K562 (cell line): ENCODE data around the gene RCC2. TPM values are rescaled to one million over a fixed set of nuclear protein-coding genes. Genes with fewer than 3 reads are reported as not detected.

ENCODE experiments used
- ATAC-seq: fragments of 200-7000 bp; cut with Tn5 transposase; 3 replicates; pipeline ENCODE4 v1.9.1; 2020; ENCODE audit warnings: moderate library complexity
- BruUV-seq: library from RNA; stranded (reverse); fragments of 400-500 nt; replicated peaks from 2 replicates; lab custom pipeline; 2021; lab: Mats Ljungman, UMichigan
- CTCF ChIA-PET: fragments of 300-600 bp; formaldehyde crosslinking; extraction: SDS; loops from one replicate; lab custom pipeline; 2021; ENCODE audit warnings: low intra/inter-chr PET ratio; lab: Yijun Ruan, JAX
- POLR2A ChIA-PET: fragments of 300-600, 350-650 bp; sonication (Branson Sonifier 250); formaldehyde crosslinking; extraction: SDS; loops from one replicate; lab custom pipeline; 2021; ENCODE audit warnings: antibody characterized with exemption, inconsistent platforms; lab: Yijun Ruan, JAX
- DNase-seq, 4 experiments: peaks; one replicate each; pipeline versions ENCODE4 v3.0.0 to v3.0.0-alpha.2; 2011 to 2018; ENCODE audit warnings: low spot score in 3 of 4, mixed read lengths in 3 of 4; ENCODE audit errors: extremely low read depth in 1 of 4
- FAIRE-seq: peaks from 2 replicates; lab custom pipeline; 2011; peaks lifted over from hg19 to GRCh38; lab: Jason Lieb, UNC
- H2AFZ ChIP-seq: 2 replicates; pipeline ENCODE4 v1.6.0; 2011; ENCODE audit warnings: low read depth, low read length, control low read depth, inconsistent platforms
- H3K27ac ChIP-seq: fragments of 200-600 bp; 3 replicates; pipeline ENCODE4 v1.8.0; 2011; ENCODE audit warnings: low read depth, mild to moderate bottlenecking, control low read depth, inconsistent platforms, low read length, moderate library complexity, mixed read lengths; ENCODE audit errors: extremely low read depth
- H3K27me3 ChIP-seq, 2 experiments: fragments of 300-600 bp in 1 of 2; 2 replicates in 1 of 2; 3 replicates in 1 of 2; pipeline versions ENCODE4 v1.6.0 to v1.8.0; 2011; ENCODE audit warnings: inconsistent platforms in 2 of 2, low read length in 2 of 2, mild to moderate bottlenecking in 1 of 2, mixed read lengths in 1 of 2, moderate library complexity in 1 of 2; ENCODE audit not compliant: control insufficient read depth in 2 of 2, insufficient read depth in 2 of 2
- H3K36me3 ChIP-seq: fragments of 300-600 bp; 3 replicates; pipeline ENCODE4 v1.8.0; 2011; ENCODE audit warnings: mild to moderate bottlenecking, low read length, inconsistent platforms; ENCODE audit not compliant: control insufficient read depth, insufficient read depth
- H3K4me1 ChIP-seq, 2 experiments: fragments of 200-600 bp in 1 of 2; replicated peaks in 1 of 2; 2 replicates in 1 of 2; 3 replicates in 1 of 2; pipeline versions ENCODE4 v1.5.1 to v1.8.0; 2011; ENCODE audit warnings: inconsistent platforms in 2 of 2, low read length in 2 of 2, mild to moderate bottlenecking in 1 of 2, mixed read lengths in 1 of 2, moderate library complexity in 1 of 2; ENCODE audit not compliant: control insufficient read depth in 2 of 2, insufficient read depth in 2 of 2
- H3K4me2 ChIP-seq: 2 replicates; pipeline ENCODE4 v1.6.1; 2011; ENCODE audit warnings: low read length, control low read depth, inconsistent platforms, mixed read lengths; ENCODE audit not compliant: insufficient read depth
- H3K4me3 ChIP-seq: fragments of 200-600 bp; sonication (generic), shearing (Covaris generic); 2 replicates; pipeline ENCODE4 v1.5.1; 2016; ENCODE audit warnings: control low read depth, inconsistent platforms
- H3K79me2 ChIP-seq: fragments of 200-600 bp; 3 replicates; pipeline ENCODE4 v1.8.0; 2011; ENCODE audit warnings: low read length, inconsistent platforms; ENCODE audit not compliant: control insufficient read depth, insufficient read depth
- H3K9ac ChIP-seq, 2 experiments: 2 replicates each; pipeline versions ENCODE4 v1.6.0 to v1.6.1; 2011; ENCODE audit warnings: low read depth in 2 of 2, low read length in 2 of 2, control low read depth in 1 of 2, inconsistent platforms in 1 of 2, mild to moderate bottlenecking in 1 of 2, mixed read lengths in 1 of 2; ENCODE audit not compliant: insufficient read depth in 1 of 2
- H3K9me1 ChIP-seq: one replicate; pipeline ENCODE4 v1.6.0; 2011; ENCODE audit warnings: inconsistent platforms, mild to moderate bottlenecking, low read length, moderate library complexity; ENCODE audit not compliant: control insufficient read depth, insufficient read depth
- H3K9me3 ChIP-seq: replicated peaks from 2 replicates; pipeline ENCODE4 v1.5.1; 2011; ENCODE audit warnings: low read depth, low read length, inconsistent platforms; ENCODE audit not compliant: control insufficient read depth, insufficient read depth
- H4K20me1 ChIP-seq: replicated peaks from 2 replicates; pipeline ENCODE4 v1.6.1; 2011; ENCODE audit warnings: low read length, inconsistent platforms, mixed read lengths; ENCODE audit not compliant: control insufficient read depth, insufficient read depth
- BMI1 ChIP-seq: fragments of 150-350 bp; IDR thresholded peaks from 2 replicates; pipeline ENCODE4 v1.6.1; 2014; ENCODE audit warnings: low read length
- DPF2 ChIP-seq: fragments of 450-650 bp; IDR thresholded peaks from 2 replicates; pipeline ENCODE4 v1.6.1; 2016
- FOXP1 ChIP-seq: sonication (generic); formaldehyde crosslinking; IDR thresholded peaks from 2 replicates; pipeline ENCODE4 v1.8.0; 2022; ENCODE audit warnings: mild to moderate bottlenecking, missing genetic modification reagents
- HMBOX1 ChIP-seq: sonication (generic); IDR thresholded peaks from 2 replicates; pipeline ENCODE4 v1.6.1; 2016
- IFI16 ChIP-seq: fragments of 250-450 bp; sonication (Bioruptor Pico); IDR thresholded peaks from 2 replicates; pipeline ENCODE4 v2.1.2; 2022; ENCODE audit warnings: mild to moderate bottlenecking, inconsistent platforms
- MCM7 ChIP-seq, 2 experiments: fragments of 450-650 bp; IDR thresholded peaks; 2 replicates each; pipeline ENCODE4 v1.6.1; 2016 to 2018
- PTRF ChIP-seq: fragments of 450-650 bp; IDR thresholded peaks from 2 replicates; pipeline ENCODE4 v1.6.1; 2016; ENCODE audit warnings: mild to moderate bottlenecking, missing genetic modification characterization, missing compliant biosample characterization
- TEAD1 ChIP-seq, 2 experiments: fragments of 450-650 bp in 1 of 2; sonication (generic) in 1 of 2; formaldehyde crosslinking; IDR thresholded peaks; 2 replicates each; pipeline versions ENCODE4 v1.4.0 to v1.8.0; 2020 to 2022; ENCODE audit warnings: mild to moderate bottlenecking in 2 of 2, missing genetic modification reagents in 1 of 2
- ZNF175 ChIP-seq: fragments of 200-800 bp; sonication (Bioruptor generic); IDR thresholded peaks from 2 replicates; pipeline ENCODE4 v1.6.1; 2016; ENCODE audit warnings: low read depth, mild to moderate bottlenecking, missing genetic modification characterization, missing compliant biosample characterization
- ZNF695 ChIP-seq: fragments of 450-650 bp; formaldehyde crosslinking; IDR thresholded peaks from 2 replicates; pipeline ENCODE4 v1.4.0; 2020; ENCODE audit warnings: mild to moderate bottlenecking, moderate library complexity
- ZNF740 ChIP-seq, 3 experiments: fragments of 200-800 bp in 1 of 3; sonication (Bioruptor generic) in 1 of 3; sonication (generic) in 1 of 3; formaldehyde crosslinking in 1 of 3; IDR thresholded peaks; 2 replicates each; pipeline versions ENCODE4 v1.6.1 to v1.8.0; 2016 to 2022; ENCODE audit warnings: mild to moderate bottlenecking in 2 of 3, missing compliant biosample characterization in 2 of 3, missing genetic modification characterization in 2 of 3, missing genetic modification reagents in 1 of 3
- WGBS: fragments of 100-300 bp; shearing (Covaris generic); methylation state at CpG from one replicate; pipeline ENCODE4 v1.1.6; 2016; ENCODE audit warnings: low coverage, mixed read lengths; ENCODE audit not compliant: insufficient coverage; ENCODE audit errors: missing lambda C conversion rate; 5-methylcytosine and 5-hydroxymethylcytosine counted together
- in situ Hi-C: fragments of 300-500 bp; cut with MboI; formaldehyde crosslinking; loops from 4 replicates; pipeline ENCODE4 v1.15.0; 2018; ENCODE audit warnings: inconsistent platforms, mixed read lengths
- intact Hi-C: fragments of 100-400 bp; cut with micrococcal nuclease; formaldehyde crosslinking; loops from 2 replicates; pipeline ENCODE4 v1.14.2; 2022
- polyA plus RNA-seq, 8 experiments: library from polyadenylated mRNA; depleted of rRNA in 4 of 8; stranded (reverse) in 5 of 8; unstranded in 3 of 8; fragments of >200 nt; fragmentation: Nextera tagmentation in 2 of 8; fragmentation: Illumina TruSeq in 1 of 8; extraction: Ambion mirVana in 2 of 8; extraction: Trizol in 1 of 8; gene quantifications; 2 replicates each; pipeline versions ENCODE4 v1.2.1 to v1.2.3, GENCODE V29; 2011 to 2014; ENCODE audit warnings: inconsistent platforms in 1 of 8, missing spikeins in 1 of 8
- total RNA-seq, 7 experiments: library from RNA; depleted of rRNA in 6 of 7; stranded (reverse); fragments of >200 nt in 6 of 7; fragmentation: Illumina TruSeq in 2 of 7; extraction: Trizol in 2 of 7; gene quantifications; 2 replicates each; pipeline versions ENCODE4 v1.2.1 to v1.2.3, GENCODE V29; 2011 to 2021; ENCODE audit warnings: low replicate concordance in 1 of 7
- TF ChIP-seq, protein P1 (sequence below): sonication (generic); formaldehyde crosslinking; IDR thresholded peaks from 2 replicates; pipeline ENCODE4 v1.9.0; 2022; ENCODE audit warnings: mild to moderate bottlenecking, missing genetic modification reagents
- TF ChIP-seq, protein P2 (sequence below): fragments of 450-650 bp; IDR thresholded peaks from 2 replicates; pipeline ENCODE4 v1.6.1; 2016; ENCODE audit warnings: mild to moderate bottlenecking

RCC2 gene
- total and polyA plus RNA-seq, 9 of the 15 experiments (the other 6 are each of a cell fraction or from before 2014, with no cell fraction given) = 31.8 to 292 (median 116) TPM

DNA sequence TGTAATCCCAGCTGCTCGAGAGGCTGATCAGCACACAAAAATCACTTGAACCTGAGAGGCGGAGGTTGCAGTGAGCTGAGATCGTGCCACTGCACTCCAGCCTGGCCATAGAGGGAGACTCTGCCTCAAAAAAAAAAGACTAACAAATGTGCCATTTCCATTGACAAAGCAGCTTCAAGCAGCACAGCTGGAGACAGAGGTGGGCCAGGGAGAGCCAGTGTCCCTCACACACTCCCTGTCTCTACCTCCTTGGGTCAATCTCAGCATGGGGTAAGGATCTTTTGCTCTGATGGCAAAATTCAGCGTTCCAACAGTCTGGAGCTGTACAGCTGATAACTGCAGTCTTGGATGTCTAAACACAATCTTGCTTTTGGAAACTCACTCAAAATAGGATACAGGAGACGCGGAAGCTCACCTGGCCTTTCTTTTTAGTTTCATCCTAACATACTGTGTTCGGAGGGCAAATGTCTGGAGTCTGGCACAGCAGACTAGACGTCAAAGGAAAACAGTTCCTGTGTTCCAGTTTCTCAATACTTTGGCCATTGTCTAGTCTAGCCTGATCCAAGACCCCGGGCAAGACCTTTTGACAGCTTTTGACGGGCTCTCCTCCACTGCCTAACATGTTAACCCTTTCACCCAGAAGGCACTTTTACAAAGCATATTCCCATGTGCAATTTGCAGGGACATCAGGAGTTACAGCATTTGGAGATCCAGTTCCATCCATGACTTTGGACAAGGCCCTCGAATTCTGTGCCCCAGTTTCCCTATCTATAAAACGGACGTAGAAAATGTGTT is 2.9 kb downstream of the RCC2 start:
- H3K9me1 ChIP-seq = peaks cover 5% of the 10 kb centered on the region
- H3K27me3 ChIP-seq = no peaks in the 10 kb centered on the region; a peak in 1 of 5 replicates
- H4K20me1 ChIP-seq = peaks cover 34% of the 10 kb centered on the region
- peaks cover 86% of the 10 kb centered on the region for H3K79me2 ChIP-seq
- 51% methylated on average over 13 of the region's 13 CpGs for WGBS
- H3K9me3 ChIP-seq = no peaks in the 10 kb centered on the region
- FAIRE-seq (peak; percentile 6), DNase-seq (no peak), ATAC-seq (no peak)
- H3K4me2 ChIP-seq = peak overlapping the region; percentile 84
- POLR2A ChIA-PET = interaction anchor here (0.6 to 2.1 kb wide), 7 partner anchors 11 to 71 kb away, joined by 3 to 13 read pairs (median 3); no protein-coding TSS in a partner anchor
- peaks cover 58% of the 10 kb centered on the region for H3K36me3 ChIP-seq
- CTCF ChIA-PET = no interaction called here
- H2AFZ ChIP-seq = no peak overlapping the region
- H3K27ac ChIP-seq = peak overlapping the region; percentile 75
- peak overlapping the region; percentile 74 to 97 for H3K9ac ChIP-seq
- in situ Hi-C loops (no loop called here), intact Hi-C loops (loop anchor here (5.0 kb wide), 1 partner anchor 51 kb away; no protein-coding TSS in a partner anchor)
- peak overlapping the region; percentile 97 for H3K4me3 ChIP-seq
- TSS peak; percentile 31 for BruUV-seq
- H3K4me1 ChIP-seq = peaks cover 17 to 51% of the 10 kb centered on the region in 2 experiments; a peak in 4 of 5 replicates
- TF ChIP-seq, protein P1, sequence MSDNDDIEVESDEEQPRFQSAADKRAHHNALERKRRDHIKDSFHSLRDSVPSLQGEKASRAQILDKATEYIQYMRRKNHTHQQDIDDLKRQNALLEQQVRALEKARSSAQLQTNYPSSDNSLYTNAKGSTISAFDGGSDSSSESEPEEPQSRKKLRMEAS (CRISPR knock-in tag) = peak; percentile 45
- TF ChIP-seq DPF2 (no peak), BMI1 (no peak), HMBOX1 (no peak), FOXP1 (CRISPR knock-in tag) (peak; percentile 71; the same call in 1 of the 2 replicates), ZNF175 (CRISPR knock-in tag) (no peak), MCM7 (IDR thresholded peaks at IDR 0.05) (no peak), PTRF (no peak), ZNF740 (CRISPR knock-in tag; IDR thresholded peaks at IDR 0.05) (peak; percentile 51), ZNF740 (tag; IDR thresholded peaks at IDR 0.05) (no peak), ZNF695 (CRISPR knock-in tag) (no peak), TEAD1 (CRISPR knock-in tag; IDR thresholded peaks at IDR 0.05) (0 out of 4 replicates have a peak, but pooled peaks of 1 of the 2 experiments have one; percentile 20), IFI16 (no peak)
- TF ChIP-seq, protein P2, sequence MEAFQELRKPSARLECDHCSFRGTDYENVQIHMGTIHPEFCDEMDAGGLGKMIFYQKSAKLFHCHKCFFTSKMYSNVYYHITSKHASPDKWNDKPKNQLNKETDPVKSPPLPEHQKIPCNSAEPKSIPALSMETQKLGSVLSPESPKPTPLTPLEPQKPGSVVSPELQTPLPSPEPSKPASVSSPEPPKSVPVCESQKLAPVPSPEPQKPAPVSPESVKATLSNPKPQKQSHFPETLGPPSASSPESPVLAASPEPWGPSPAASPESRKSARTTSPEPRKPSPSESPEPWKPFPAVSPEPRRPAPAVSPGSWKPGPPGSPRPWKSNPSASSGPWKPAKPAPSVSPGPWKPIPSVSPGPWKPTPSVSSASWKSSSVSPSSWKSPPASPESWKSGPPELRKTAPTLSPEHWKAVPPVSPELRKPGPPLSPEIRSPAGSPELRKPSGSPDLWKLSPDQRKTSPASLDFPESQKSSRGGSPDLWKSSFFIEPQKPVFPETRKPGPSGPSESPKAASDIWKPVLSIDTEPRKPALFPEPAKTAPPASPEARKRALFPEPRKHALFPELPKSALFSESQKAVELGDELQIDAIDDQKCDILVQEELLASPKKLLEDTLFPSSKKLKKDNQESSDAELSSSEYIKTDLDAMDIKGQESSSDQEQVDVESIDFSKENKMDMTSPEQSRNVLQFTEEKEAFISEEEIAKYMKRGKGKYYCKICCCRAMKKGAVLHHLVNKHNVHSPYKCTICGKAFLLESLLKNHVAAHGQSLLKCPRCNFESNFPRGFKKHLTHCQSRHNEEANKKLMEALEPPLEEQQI = no peak
